Lung (tissue), 12 donors: ENCODE results near the gene PRXL2B. TPM values are rescaled to one million over a fixed set of nuclear protein-coding genes. Genes with fewer than 3 reads are reported as not detected.

Source experiments
- ATAC-seq: fragments of 200-7000 bp; cut with Tn5 transposase; one replicate; pipeline ENCODE4 v1.9.1; 2020; ENCODE audit warnings: moderate number of reproducible peaks; ENCODE audit not compliant: insufficient read depth, low FRiP score
- DNase-seq, 3 donors: peaks; one replicate each; pipeline ENCODE4 v3.0.0-alpha.2; 2013 to 2017
- H3K27ac ChIP-seq, 2 donors: one replicate each; pipeline ENCODE4 v1.5.1; 2013; ENCODE audit warnings: mild to moderate bottlenecking in 2 of 2, moderate library complexity in 2 of 2, control low read depth in 1 of 2, inconsistent platforms in 1 of 2, low read depth in 1 of 2, low read length in 1 of 2
- H3K27me3 ChIP-seq, 3 donors: one replicate each; pipeline ENCODE4 v1.5.1; 2013; ENCODE audit warnings: low read length in 2 of 3; ENCODE audit not compliant: control insufficient read depth in 3 of 3, insufficient read depth in 3 of 3
- H3K36me3 ChIP-seq, 4 donors: one replicate each; pipeline ENCODE4 v1.5.1; 2013; ENCODE audit warnings: low read length in 4 of 4, mild to moderate bottlenecking in 1 of 4, moderate library complexity in 1 of 4; ENCODE audit not compliant: control insufficient read depth in 4 of 4, insufficient read depth in 4 of 4
- H3K4me1 ChIP-seq, 5 donors: one replicate each; pipeline ENCODE4 v1.5.1; 2013; ENCODE audit warnings: low read length in 5 of 5, mild to moderate bottlenecking in 2 of 5, moderate library complexity in 1 of 5; ENCODE audit not compliant: control insufficient read depth in 5 of 5, insufficient read depth in 5 of 5
- H3K4me3 ChIP-seq: one replicate; pipeline ENCODE4 v1.5.1; 2013; ENCODE audit warnings: mild to moderate bottlenecking, control low read depth, moderate library complexity
- H3K9ac ChIP-seq, 2 donors: one replicate each; pipeline ENCODE4 v1.5.1; 2013; ENCODE audit warnings: low read length in 2 of 2, control low read depth in 1 of 2; ENCODE audit not compliant: insufficient read depth in 1 of 2
- H3K9me3 ChIP-seq, 4 donors: one replicate each; pipeline ENCODE4 v1.5.1; 2013; ENCODE audit warnings: low read length in 3 of 4, mild to moderate bottlenecking in 1 of 4, moderate library complexity in 1 of 4; ENCODE audit not compliant: control insufficient read depth in 4 of 4, insufficient read depth in 3 of 4
- CTCF ChIP-seq: IDR thresholded peaks from 2 replicates; pipeline ENCODE4 v1.5.1; 2012; ENCODE audit warnings: mild to moderate bottlenecking; ENCODE audit errors: control extremely low read depth, extremely low read depth
- WGBS, 2 donors: extraction: QIAGEN DNeasy Blood & Tissue Kit; methylation state at CpG; one replicate each; pipeline ENCODE4 v1.1.7; 2013; 5-methylcytosine and 5-hydroxymethylcytosine counted together
- polyA plus RNA-seq, 2 donors: library from polyadenylated mRNA; stranded (reverse); fragments of 200-250 nt; gene quantifications; one replicate each; pipeline ENCODE4 v1.2.1, GENCODE V29; 2013
- total RNA-seq, 2 donors: library from RNA; depleted of rRNA in 1 of 2; stranded (reverse); fragments of >200 nt in 1 of 2; gene quantifications; one replicate each; pipeline ENCODE4 v1.2.1, GENCODE V29; 2014 to 2021
- donor health status: control.
- donor health status: control.
- donor health status: Bipolar disorder and iron deficiency.
- donor health status: healthy.
- donor health status: DM: yes; HTN: yes; CAD: no.

The PRXL2B gene
- total and polyA plus RNA-seq, 4 donors: 17.8 to 39.8 (median 27.0) TPM

- peaks cover 0 to 11% (median 0%) of the 10 kb centered on the region in 5 donors for H3K4me1 ChIP-seq
- TF ChIP-seq CTCF: no peak
- no peak overlapping the region for H3K27ac ChIP-seq
- DNase-seq: no peak
- WGBS, 2 donors: 88 to 89% methylated on average over 18 of the region's 18 CpGs
- H3K27me3 ChIP-seq: no peaks in the 10 kb centered on the region
- H3K9me3 ChIP-seq: peaks cover 0 to 5% (median 0%) of the 10 kb centered on the region in 4 donors
- H3K9ac ChIP-seq: no peak overlapping the region
- H3K36me3 ChIP-seq: no peaks in the 10 kb centered on the region
- H3K4me3 ChIP-seq: no peak overlapping the region
- ATAC-seq: no peak
Measured at GRCh38 chr1:2601721-2602303, 15.2 kb downstream of the PRXL2B start.

GRCh38 chr1:2602311-2602835 is 15.8 kb downstream of the PRXL2B start:
- Histone ChIP-seq H3K4me1 (peaks cover 0 to 16% (median 0%) of the 10 kb centered on the region in 5 donors), H3K4me3 (no peak overlapping the region), H3K27ac (no peak overlapping the region), H3K27me3 (no peaks in the 10 kb centered on the region), H3K9ac (no peak overlapping the region), H3K36me3 (no peaks in the 10 kb centered on the region), H3K9me3 (peaks cover 0 to 5% (median 0%) of the 10 kb centered on the region in 4 donors)
- DNase-seq: no peak
- no peak for ATAC-seq
- TF ChIP-seq CTCF: no peak
- 71 to 82% methylated on average over 15 of the region's 15 CpGs for WGBS, 2 donors

- WGBS, 2 donors: 82 to 83% methylated on average over 18 of the region's 18 CpGs
- DNase-seq (no peak), ATAC-seq (no peak)
- Histone ChIP-seq H3K9me3 (peaks cover 0 to 5% (median 0%) of the 10 kb centered on the region in 4 donors), H3K9ac (no peak overlapping the region), H3K4me3 (no peak overlapping the region), H3K27ac (no peak overlapping the region), H3K4me1 (peaks cover 0 to 22% (median 0%) of the 10 kb centered on the region in 5 donors), H3K36me3 (no peaks in the 10 kb centered on the region), H3K27me3 (no peaks in the 10 kb centered on the region)
- no peak for TF ChIP-seq CTCF
Measured at GRCh38 chr1:2602866-2603520, 16.4 kb downstream of the PRXL2B start.
